Nephron progenitor cell (in vitro differentiated cells): ENCODE data around the gene GATC.
"Not testable (repeated sequence)": the region's sequence is repeated elsewhere in the genome, so short reads cannot be mapped to it uniquely, and the experiment has no call there.

ENCODE experiments used
- DNase-seq: peaks from one replicate; pipeline ENCODE4 v3.0.0; 2021
- H3K27ac Mint-ChIP-seq: 2 replicates; pipeline ENCODE4 v1.8.0; 2021; ENCODE audit warnings: mild to moderate bottlenecking, moderate library complexity, mixed read lengths
- H3K27me3 Mint-ChIP-seq: 2 replicates; pipeline ENCODE4 v1.8.0; 2021; ENCODE audit warnings: mild to moderate bottlenecking, low read depth, mixed read lengths; ENCODE audit not compliant: poor library complexity
- H3K36me3 Mint-ChIP-seq: 2 replicates; pipeline ENCODE4 v1.8.0; 2021; ENCODE audit warnings: low read depth, mixed read lengths
- H3K4me1 Mint-ChIP-seq: 2 replicates; pipeline ENCODE4 v1.8.0; 2021; ENCODE audit warnings: mixed read lengths
- H3K4me3 Mint-ChIP-seq: 2 replicates; pipeline ENCODE4 v1.8.0; 2021; ENCODE audit warnings: mild to moderate bottlenecking, moderate library complexity, mixed read lengths
- H3K9me3 Mint-ChIP-seq: 2 replicates; pipeline ENCODE4 v1.8.0; 2021; ENCODE audit warnings: mild to moderate bottlenecking, moderate library complexity, mixed read lengths
- CTCF ChIP-seq: fragments of 200-600 bp; sonication (generic); IDR thresholded peaks from 2 replicates; pipeline ENCODE4 v1.5.0; 2021; ENCODE audit warnings: antibody characterized with exemption

GATC gene

GRCh38 chr12:120439646-120440247 is 6.5 kb upstream of the GATC start:
- Mint-ChIP-seq H3K9me3 (no peaks in the 10 kb centered on the region), H3K36me3 (peaks cover 32% of the 10 kb centered on the region), H3K27me3 (no peaks in the 10 kb centered on the region), H3K4me3 (peak overlapping the region; percentile 68), H3K27ac (no peak overlapping the region), H3K4me1 (peaks cover 45% of the 10 kb centered on the region)
- peak; percentile 64 for TF ChIP-seq CTCF
- DNase-seq = peak; percentile 76

- peaks cover 53% of the 10 kb centered on the region for H3K4me1 Mint-ChIP-seq
- peak overlapping the region; percentile 99 for H3K4me3 Mint-ChIP-seq
- no peak for TF ChIP-seq CTCF
- no peaks in the 10 kb centered on the region for H3K27me3 Mint-ChIP-seq
- DNase-seq = no peak
- H3K27ac Mint-ChIP-seq = peak overlapping the region; percentile 99
- H3K36me3 Mint-ChIP-seq = peaks cover 39% of the 10 kb centered on the region
- H3K9me3 Mint-ChIP-seq = no peaks in the 10 kb centered on the region
Observed at GRCh38 chr12:120444676-120445075, 1.6 kb upstream of the GATC start.

GRCh38 chr12:120446844-120447178 is 567 bp downstream of the GATC start:
- DNase-seq, H3K27me3 Mint-ChIP-seq, H3K9me3 Mint-ChIP-seq: not testable (repeated sequence)
- Mint-ChIP-seq H3K4me3 (peak overlapping the region; percentile 99), H3K36me3 (peaks cover 23% of the 10 kb centered on the region), H3K27ac (peak overlapping the region; percentile 99), H3K4me1 (peaks cover 45% of the 10 kb centered on the region)

GRCh38 chr12:120447992-120448391 is 1.7 kb downstream of the GATC start:
- peak overlapping the region; percentile 99 for H3K4me3 Mint-ChIP-seq
- peaks cover 17% of the 10 kb centered on the region for H3K36me3 Mint-ChIP-seq
- H3K4me1 Mint-ChIP-seq = peaks cover 45% of the 10 kb centered on the region
- no peaks in the 10 kb centered on the region for H3K27me3 Mint-ChIP-seq
- no peaks in the 10 kb centered on the region for H3K9me3 Mint-ChIP-seq
- DNase-seq = no peak
- no peak for TF ChIP-seq CTCF
- H3K27ac Mint-ChIP-seq = no peak overlapping the region

- Mint-ChIP-seq H3K4me1 (peaks cover 11% of the 10 kb centered on the region), H3K36me3 (peaks cover 35% of the 10 kb centered on the region)
- not testable (repeated sequence) for H3K27ac Mint-ChIP-seq, H3K4me3 Mint-ChIP-seq, DNase-seq, H3K27me3 Mint-ChIP-seq, H3K9me3 Mint-ChIP-seq
Observed at GRCh38 chr12:120452524-120452923, 6.3 kb downstream of the GATC start.

GRCh38 chr12:120453060-120453750 is 7.0 kb downstream of the GATC start:
- H3K9me3 Mint-ChIP-seq = no peaks in the 10 kb centered on the region
- no peak overlapping the region for H3K27ac Mint-ChIP-seq
- H3K4me3 Mint-ChIP-seq = no peak overlapping the region
- H3K4me1 Mint-ChIP-seq = peaks cover 4% of the 10 kb centered on the region
- no peaks in the 10 kb centered on the region for H3K27me3 Mint-ChIP-seq
- H3K36me3 Mint-ChIP-seq = peaks cover 35% of the 10 kb centered on the region
- DNase-seq = no peak
- TF ChIP-seq CTCF = no peak

DNA sequence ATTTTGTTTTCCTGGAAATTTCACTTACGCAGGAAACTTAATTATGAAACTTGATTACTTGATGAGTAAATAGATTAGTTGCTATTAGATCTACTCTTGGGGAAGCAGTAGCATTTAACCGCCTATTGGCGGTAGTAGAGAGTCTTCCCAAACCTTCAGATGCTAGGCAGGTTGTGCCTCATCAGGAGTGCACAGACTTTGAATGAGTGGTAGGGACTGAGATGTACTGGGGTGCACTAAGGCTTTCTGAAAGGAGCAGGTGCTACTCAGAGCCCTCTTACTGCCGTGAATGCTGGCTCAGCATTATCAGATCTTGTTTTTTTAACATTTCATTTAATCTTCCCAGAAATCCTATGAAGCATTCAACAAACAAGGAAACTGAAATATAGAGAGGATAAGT is 7.7 kb downstream of the GATC start:
- Mint-ChIP-seq H3K36me3 (peaks cover 40% of the 10 kb centered on the region), H3K4me3 (no peak overlapping the region), H3K4me1 (peaks cover 4% of the 10 kb centered on the region), H3K27me3 (no peaks in the 10 kb centered on the region), H3K9me3 (no peaks in the 10 kb centered on the region), H3K27ac (peak overlapping the region; percentile 68)
- DNase-seq = no peak
- peak; percentile 58 for TF ChIP-seq CTCF
